Liver (tissue), 3 donors: Measurements from ENCODE around the gene GPR15.

Experiments used
- ATF3 ChIP-seq: IDR thresholded peaks from 2 replicates; pipeline ENCODE4 v1.6.1; 2016; ENCODE audit warnings: antibody characterized with exemption
- CTCF ChIP-seq: fragments of 150-350 bp; IDR thresholded peaks from 2 replicates; pipeline ENCODE4 v1.5.1; 2017; ENCODE audit warnings: improper control_type of control experiment, low read depth, low read length; ENCODE audit not compliant: missing input control
- EGR1 ChIP-seq, 2 donors: IDR thresholded peaks; 2 replicates each; pipeline ENCODE4 v1.6.1; 2016 to 2018; ENCODE audit warnings: antibody characterized with exemption in 2 of 2, low read depth in 2 of 2
- GABPA ChIP-seq, 2 donors: IDR thresholded peaks in 1 of 2; conservative IDR thresholded peaks in 1 of 2; 2 replicates each; pipeline ENCODE4 v1.6.1; 2016; ENCODE audit warnings: antibody characterized with exemption in 2 of 2, mild to moderate bottlenecking in 1 of 2, moderate library complexity in 1 of 2
- donor health status: healthy.
- donor health status: healthy.

GRCh38 chr3:98536456-98537017 lies 4.8 kb downstream of the GPR15 start:
- TF ChIP-seq ATF3 (no peak), GABPA (IDR thresholded peaks at IDR 0.05 in 1 of 2, conservative IDR thresholded peaks at IDR 0.05 in 1 of 2) (no peak), CTCF (no peak), EGR1 (IDR thresholded peaks at IDR 0.05; ENCODE audit: low read depth in 2 of 2) (no peak)
